Mucosa of descending colon (tissue), 3 donors: ENCODE data around the gene GTSF1L. TPM values are rescaled to one million over a fixed set of nuclear protein-coding genes. Genes with fewer than 3 reads are reported as not detected.

Source experiments
- ATAC-seq: fragments of 200-7000 bp; cut with Tn5 transposase; one replicate; pipeline ENCODE4 v1.9.1; 2020; ENCODE audit warnings: mild to moderate bottlenecking, moderate library complexity
- DNase-seq, 3 donors: peaks; one replicate each; pipeline ENCODE4 v3.0.0-alpha.2; 2020
- H3K36me3 ChIP-seq: fragments of 200-600 bp; one replicate; pipeline ENCODE4 v1.8.0; 2021; ENCODE audit warnings: low read depth, mild to moderate bottlenecking
- H3K4me1 ChIP-seq: fragments of 200-600 bp; one replicate; pipeline ENCODE4 v1.8.0; 2021; ENCODE audit warnings: low read depth, mild to moderate bottlenecking
- H3K4me3 ChIP-seq: fragments of 200-600 bp; one replicate; pipeline ENCODE4 v1.8.0; 2021; ENCODE audit warnings: mild to moderate bottlenecking
- H3K9me3 ChIP-seq: fragments of 200-600 bp; one replicate; pipeline ENCODE4 v1.8.0; 2021; ENCODE audit warnings: mild to moderate bottlenecking
- intact Hi-C, 2 donors: fragments of 100-400 bp; cut with DNase I in 1 of 2; cut with micrococcal nuclease in 1 of 2; formaldehyde crosslinking; loops; one replicate each; pipeline versions ENCODE4 v1.11.0 to v1.11.1; 2022; cut with DNase I, micrococcal nuclease
- long read RNA-seq, 2 donors: library from polyadenylated mRNA; unstranded; transcript quantifications; one replicate each; pipeline ENCODE4 v2.0.0, GENCODE V29; 2019 to 2021
- total RNA-seq, 3 donors: library from RNA; stranded (reverse); fragmentation: NEBNext Ultra II Directional in 2 of 3; extraction: Animal tissue kit (Norgen Biotek cat#: 25700) in 2 of 3; gene quantifications; one replicate each; pipeline versions ENCODE4 v1.2.1 to v1.2.4, GENCODE V29; 2021 to 2023
- TF ChIP-seq, protein P1 (sequence below): fragments of 200-600 bp; IDR thresholded peaks from one replicate; pipeline ENCODE4 v1.8.0; 2022; ENCODE audit warnings: antibody characterized with exemption, mild to moderate bottlenecking
- donor health status: DM: no; HTN: no; CAD: no; lungs with moderate emphysema.
- donor health status: DM: no; HTN: no; CAD: no.
- donor health status: DM: no; HTN: yes; CAD: no.

The GTSF1L gene
- not detected for total RNA-seq
- long read RNA-seq, donor 1, result 0 reads
- long read RNA-seq, donor 2, result 0 reads

GRCh38 chr20:43726811-43727338 is at the start of gene GTSF1L:
Gene GTSF1L, minus strand, starts transcription at chr20:43727002. Its CDS starts 308 bp downstream, at chr20:43726694.
- intact Hi-C loops, result no loop called here
- ATAC-seq (no peak), DNase-seq (no peak)
- TF ChIP-seq, protein P1, sequence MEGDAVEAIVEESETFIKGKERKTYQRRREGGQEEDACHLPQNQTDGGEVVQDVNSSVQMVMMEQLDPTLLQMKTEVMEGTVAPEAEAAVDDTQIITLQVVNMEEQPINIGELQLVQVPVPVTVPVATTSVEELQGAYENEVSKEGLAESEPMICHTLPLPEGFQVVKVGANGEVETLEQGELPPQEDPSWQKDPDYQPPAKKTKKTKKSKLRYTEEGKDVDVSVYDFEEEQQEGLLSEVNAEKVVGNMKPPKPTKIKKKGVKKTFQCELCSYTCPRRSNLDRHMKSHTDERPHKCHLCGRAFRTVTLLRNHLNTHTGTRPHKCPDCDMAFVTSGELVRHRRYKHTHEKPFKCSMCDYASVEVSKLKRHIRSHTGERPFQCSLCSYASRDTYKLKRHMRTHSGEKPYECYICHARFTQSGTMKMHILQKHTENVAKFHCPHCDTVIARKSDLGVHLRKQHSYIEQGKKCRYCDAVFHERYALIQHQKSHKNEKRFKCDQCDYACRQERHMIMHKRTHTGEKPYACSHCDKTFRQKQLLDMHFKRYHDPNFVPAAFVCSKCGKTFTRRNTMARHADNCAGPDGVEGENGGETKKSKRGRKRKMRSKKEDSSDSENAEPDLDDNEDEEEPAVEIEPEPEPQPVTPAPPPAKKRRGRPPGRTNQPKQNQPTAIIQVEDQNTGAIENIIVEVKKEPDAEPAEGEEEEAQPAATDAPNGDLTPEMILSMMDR, result no peak
- Histone ChIP-seq H3K9me3 (no peaks in the 10 kb centered on the region), H3K36me3 (no peaks in the 10 kb centered on the region), H3K4me1 (peaks cover 4% of the 10 kb centered on the region), H3K4me3 (no peak within 1 kb of the TSS)

- Histone ChIP-seq H3K9me3 (peaks cover 9% of the 10 kb centered on the region), H3K36me3 (no peaks in the 10 kb centered on the region), H3K4me3 (no peak overlapping the region), H3K4me1 (no peaks in the 10 kb centered on the region)
- DNase-seq (no peak), ATAC-seq (no peak)
- TF ChIP-seq, protein P1, result no peak
- intact Hi-C loops, result no loop called here
Observed at GRCh38 chr20:43774754-43775153, 48.0 kb upstream of the GTSF1L start.

GRCh38 chr20:43771503-43772190 is 44.8 kb upstream of the GTSF1L start:
- intact Hi-C loops, result no loop called here
- Histone ChIP-seq H3K9me3 (no peaks in the 10 kb centered on the region), H3K4me3 (no peak overlapping the region), H3K4me1 (no peaks in the 10 kb centered on the region), H3K36me3 (no peaks in the 10 kb centered on the region)
- TF ChIP-seq, protein P1, result no peak
- no peak for ATAC-seq
- DNase-seq, result no peak

DNA sequence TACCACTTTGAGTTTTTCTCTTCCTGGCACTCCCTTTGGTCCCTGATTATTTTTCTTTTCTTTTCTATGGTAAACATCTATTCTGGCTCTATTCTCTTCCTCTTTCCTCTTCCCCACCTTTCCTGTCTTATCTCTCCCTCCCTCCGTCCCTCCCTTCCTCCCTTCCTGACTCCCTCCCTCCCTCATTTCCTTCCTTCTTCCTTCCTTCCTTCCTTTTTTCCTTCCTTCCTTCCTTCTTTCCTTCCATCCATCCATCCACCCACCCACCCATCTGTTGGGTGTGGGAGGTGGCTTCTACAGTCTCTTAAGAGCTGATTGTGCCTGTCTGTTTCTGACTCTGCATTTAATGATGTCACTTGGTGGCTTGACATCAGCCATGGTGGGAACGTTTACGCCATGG is 43.5 kb upstream of the GTSF1L start:
- Histone ChIP-seq H3K4me3 (no peak overlapping the region), H3K4me1 (no peaks in the 10 kb centered on the region), H3K9me3 (no peaks in the 10 kb centered on the region), H3K36me3 (no peaks in the 10 kb centered on the region)
- DNase-seq (no peak), ATAC-seq (no peak)
- intact Hi-C loops, result no loop called here
- TF ChIP-seq, protein P1, result no peak

- ATAC-seq (no peak), DNase-seq (no peak)
- Histone ChIP-seq H3K9me3 (no peaks in the 10 kb centered on the region), H3K4me1 (no peaks in the 10 kb centered on the region), H3K36me3 (no peaks in the 10 kb centered on the region), H3K4me3 (no peak overlapping the region)
- intact Hi-C loops, result no loop called here
- TF ChIP-seq, protein P1, result no peak
Observed at GRCh38 chr20:43767686-43768474, 41.1 kb upstream of the GTSF1L start.
